MM.1S (cell line): Measurements from ENCODE around the gene APOB.

ENCODE experiments used
- DNase-seq: peaks from one replicate; pipeline ENCODE4 v3.0.0-alpha.2; 2015
- H2AFZ ChIP-seq: fragments of 300-600 bp; sonication (generic); 2 replicates; pipeline ENCODE4 v1.6.0; 2016; ENCODE audit warnings: antibody characterized with exemption, low read length
- H3F3A ChIP-seq: fragments of 300-600 bp; sonication (generic); 2 replicates; pipeline ENCODE4 v1.6.1; 2016; ENCODE audit warnings: mild to moderate bottlenecking, antibody characterized with exemption, low read length, moderate library complexity, mixed read lengths; ENCODE audit not compliant: insufficient read depth
- H3K27ac ChIP-seq: fragments of 300-600 bp; sonication (generic); 2 replicates; pipeline ENCODE4 v1.5.1; 2016; ENCODE audit warnings: mild to moderate bottlenecking, low read length
- H3K27me3 ChIP-seq: fragments of 300-600 bp; sonication (generic); replicated peaks from 2 replicates; pipeline ENCODE4 v1.6.0; 2016; ENCODE audit warnings: low read length; ENCODE audit not compliant: insufficient read depth
- H3K36me3 ChIP-seq: fragments of 300-600 bp; sonication (generic); replicated peaks from 2 replicates; pipeline ENCODE4 v1.6.1; 2016; ENCODE audit warnings: mild to moderate bottlenecking, low read length, mixed read lengths; ENCODE audit not compliant: insufficient read depth
- H3K4me1 ChIP-seq: fragments of 300-600 bp; sonication (generic); 2 replicates; pipeline ENCODE4 v1.6.1; 2016; ENCODE audit warnings: low read length, mixed read lengths
- H3K4me2 ChIP-seq: fragments of 300-600 bp; sonication (generic); 2 replicates; pipeline ENCODE4 v1.6.0; 2016; ENCODE audit warnings: low read depth, low read length
- H3K4me3 ChIP-seq: fragments of 300-600 bp; sonication (generic); 2 replicates; pipeline ENCODE4 v1.5.1; 2016; ENCODE audit warnings: low read length, mixed read lengths
- H3K79me2 ChIP-seq: fragments of 300-600 bp; sonication (generic); 2 replicates; pipeline ENCODE4 v1.6.1; 2016; ENCODE audit warnings: mixed run types, low read length, mixed read lengths
- H3K9ac ChIP-seq: fragments of 300-600 bp; sonication (generic); 2 replicates; pipeline ENCODE4 v1.6.1; 2016; ENCODE audit warnings: low read length, mixed read lengths
- H3K9me2 ChIP-seq: fragments of 300-600 bp; sonication (generic); replicated peaks from 2 replicates; pipeline ENCODE4 v1.6.1; 2016; ENCODE audit warnings: mild to moderate bottlenecking, low read length, mixed read lengths; ENCODE audit not compliant: insufficient read depth
- H3K9me3 ChIP-seq: fragments of 300-600 bp; sonication (generic); replicated peaks from 2 replicates; pipeline ENCODE4 v1.6.1; 2016; ENCODE audit warnings: mild to moderate bottlenecking, low read length, mixed read lengths; ENCODE audit not compliant: insufficient read depth
- H4K20me1 ChIP-seq: fragments of 300-600 bp; sonication (generic); 2 replicates; pipeline ENCODE4 v1.6.1; 2016; ENCODE audit warnings: mild to moderate bottlenecking, low read length, moderate library complexity, mixed read lengths; ENCODE audit not compliant: insufficient read depth
- CTCF ChIP-seq: fragments of 300-600 bp; sonication (generic); IDR thresholded peaks from 2 replicates; pipeline ENCODE4 v1.5.1; 2016; ENCODE audit warnings: antibody characterized with exemption, low read length, mixed read lengths
- EZH2 ChIP-seq: fragments of 300-600 bp; sonication (generic); optimal IDR thresholded peaks from 2 replicates; pipeline ENCODE3; 2017; ENCODE audit warnings: low read depth, mild to moderate bottlenecking, antibody characterized with exemption, low read length, mixed read lengths
- EZH2phosphoT487 ChIP-seq: fragments of 300-600 bp; sonication (generic); IDR thresholded peaks from 2 replicates; pipeline ENCODE4 v1.6.1; 2018; ENCODE audit warnings: antibody characterized with exemption, low read length

APOB gene

GRCh38 chr2:21083482-21083881, 39.6 kb upstream of the APOB start:
- H3K4me3 ChIP-seq: no peak overlapping the region
- no peaks in the 10 kb centered on the region for H3K27me3 ChIP-seq
- H3K4me2 ChIP-seq: no peak overlapping the region
- no peaks in the 10 kb centered on the region for H3K9me2 ChIP-seq
- DNase-seq: no peak
- no peaks in the 10 kb centered on the region for H3K36me3 ChIP-seq
- H3K9me3 ChIP-seq: no peaks in the 10 kb centered on the region
- H4K20me1 ChIP-seq: no peaks in the 10 kb centered on the region
- H3K9ac ChIP-seq: no peak overlapping the region
- no peaks in the 10 kb centered on the region for H3K4me1 ChIP-seq
- no peak overlapping the region for H2AFZ ChIP-seq
- no peaks in the 10 kb centered on the region for H3K79me2 ChIP-seq
- TF ChIP-seq CTCF (no peak), EZH2 (no peak), EZH2phosphoT487 (no peak)
- no peaks in the 10 kb centered on the region for H3F3A ChIP-seq
- no peak overlapping the region for H3K27ac ChIP-seq

DNA sequence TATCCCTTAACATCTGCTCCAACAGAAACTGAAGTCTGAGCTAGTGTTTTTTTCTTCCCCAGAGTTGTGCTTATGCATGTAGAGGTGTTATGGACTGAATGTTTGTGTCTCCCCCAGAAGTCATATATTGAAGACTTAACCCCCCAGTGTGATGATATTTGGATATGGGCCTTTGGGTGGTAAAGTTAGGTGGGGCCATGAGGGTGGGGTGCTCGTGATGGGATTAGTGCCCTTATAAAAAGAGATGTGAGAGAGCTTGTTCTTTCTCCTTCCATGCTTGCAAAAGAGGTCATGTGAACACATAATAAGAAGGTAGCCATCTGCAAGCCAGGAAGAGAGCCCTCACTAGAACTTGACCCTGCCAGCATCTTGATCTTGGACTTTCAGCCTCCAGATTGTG, 34.4 kb upstream of the APOB start:
- no peak overlapping the region for H3K4me3 ChIP-seq
- H3K9ac ChIP-seq: no peak overlapping the region
- H4K20me1 ChIP-seq: no peaks in the 10 kb centered on the region
- no peaks in the 10 kb centered on the region for H3K27me3 ChIP-seq
- no peaks in the 10 kb centered on the region for H3K9me2 ChIP-seq
- no peaks in the 10 kb centered on the region for H3F3A ChIP-seq
- H3K36me3 ChIP-seq: no peaks in the 10 kb centered on the region
- H3K79me2 ChIP-seq: no peaks in the 10 kb centered on the region
- H3K9me3 ChIP-seq: no peaks in the 10 kb centered on the region
- no peak overlapping the region for H3K4me2 ChIP-seq
- H3K27ac ChIP-seq: no peak overlapping the region
- TF ChIP-seq EZH2phosphoT487: no peak
- no peak for TF ChIP-seq CTCF
- TF ChIP-seq EZH2: no peak
- no peak overlapping the region for H2AFZ ChIP-seq
- DNase-seq: no peak
- no peaks in the 10 kb centered on the region for H3K4me1 ChIP-seq

DNA sequence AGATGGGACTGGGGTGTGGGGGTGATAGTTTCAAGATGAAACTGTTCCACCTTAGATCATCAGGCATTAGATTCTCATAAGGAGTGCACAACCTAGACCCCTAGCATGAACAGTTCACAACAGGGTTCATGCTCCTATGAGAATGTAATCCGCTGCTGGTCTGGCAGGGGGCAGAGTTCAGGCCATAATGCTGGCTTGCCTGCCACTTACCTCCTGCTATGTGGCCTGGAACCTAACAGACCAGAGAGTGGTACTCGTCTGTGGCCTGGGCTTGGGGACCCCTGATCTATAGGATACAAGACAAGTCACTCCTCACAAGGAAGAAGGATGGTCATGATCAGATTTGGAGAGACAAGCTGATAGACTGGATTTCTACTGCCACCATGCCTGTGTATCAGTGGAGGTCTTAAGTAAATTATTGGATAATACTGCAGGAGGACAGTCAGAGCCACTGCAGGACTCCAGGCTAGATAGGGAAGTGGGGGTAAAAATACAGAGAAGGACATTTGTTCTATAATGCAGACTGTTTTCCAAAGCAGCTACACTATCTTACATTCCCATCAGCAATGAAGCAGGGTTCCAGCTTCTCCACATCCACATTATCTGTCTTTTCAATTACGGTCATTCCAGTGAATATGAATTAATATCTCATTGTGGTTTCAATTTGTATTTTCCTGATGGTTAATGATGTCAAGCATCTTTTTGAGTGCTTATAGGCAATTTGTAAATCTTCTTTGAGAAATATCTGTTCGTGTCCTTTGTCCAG, 28.8 kb upstream of the APOB start:
- H3K9ac ChIP-seq: no peak overlapping the region
- H3K36me3 ChIP-seq: no peaks in the 10 kb centered on the region
- no peaks in the 10 kb centered on the region for H3F3A ChIP-seq
- no peaks in the 10 kb centered on the region for H4K20me1 ChIP-seq
- no peak overlapping the region for H2AFZ ChIP-seq
- no peak overlapping the region for H3K4me3 ChIP-seq
- H3K79me2 ChIP-seq: no peaks in the 10 kb centered on the region
- H3K4me2 ChIP-seq: no peak overlapping the region
- no peaks in the 10 kb centered on the region for H3K9me2 ChIP-seq
- no peaks in the 10 kb centered on the region for H3K4me1 ChIP-seq
- H3K9me3 ChIP-seq: no peaks in the 10 kb centered on the region
- no peaks in the 10 kb centered on the region for H3K27me3 ChIP-seq
- no peak for TF ChIP-seq EZH2phosphoT487
- TF ChIP-seq CTCF: no peak
- DNase-seq: no peak
- no peak overlapping the region for H3K27ac ChIP-seq
